Endothelial cell (in vitro differentiated cells): ENCODE results near the gene NIPAL3. TPM values are rescaled to one million over a fixed set of nuclear protein-coding genes. Genes with fewer than 3 reads are reported as not detected.

Source experiments
- DNase-seq: peaks from one replicate; pipeline ENCODE4 v3.0.0; 2021; ENCODE audit warnings: low spot score
- H3K27ac Mint-ChIP-seq: one replicate; pipeline ENCODE4 v1.8.0; 2021; ENCODE audit warnings: mixed read lengths, inconsistent platforms; ENCODE audit not compliant: unreplicated experiment
- H3K27me3 Mint-ChIP-seq: one replicate; pipeline ENCODE4 v1.8.0; 2021; ENCODE audit warnings: mild to moderate bottlenecking, moderate library complexity, mixed read lengths, inconsistent platforms; ENCODE audit not compliant: unreplicated experiment
- H3K36me3 Mint-ChIP-seq: one replicate; pipeline ENCODE4 v1.8.0; 2021; ENCODE audit warnings: mild to moderate bottlenecking, low read depth, mixed read lengths, inconsistent platforms; ENCODE audit not compliant: unreplicated experiment
- H3K4me1 Mint-ChIP-seq: one replicate; pipeline ENCODE4 v1.8.0; 2021; ENCODE audit warnings: mild to moderate bottlenecking, mixed read lengths, inconsistent platforms; ENCODE audit not compliant: unreplicated experiment
- H3K4me3 Mint-ChIP-seq: one replicate; pipeline ENCODE4 v1.8.0; 2021; ENCODE audit warnings: mild to moderate bottlenecking, mixed read lengths, inconsistent platforms; ENCODE audit not compliant: unreplicated experiment
- H3K9me3 Mint-ChIP-seq: one replicate; pipeline ENCODE4 v1.8.0; 2021; ENCODE audit warnings: mixed read lengths, inconsistent platforms; ENCODE audit not compliant: unreplicated experiment
- CTCF ChIP-seq: fragments of 200-600 bp; sonication (generic); IDR thresholded peaks from one replicate; pipeline ENCODE4 v1.5.0; 2021; ENCODE audit warnings: antibody characterized with exemption; ENCODE audit not compliant: unreplicated experiment
- total RNA-seq: library from RNA; stranded (reverse); fragmentation: NEBNext Ultra II Directional; extraction: Animal tissue kit (Norgen Biotek cat#: 25700); gene quantifications from one replicate; pipeline ENCODE4 v1.2.1, GENCODE V29; 2021; ENCODE audit not compliant: unreplicated experiment

The NIPAL3 gene
- total RNA-seq, 1 donor from 2014 or later = 9.4 TPM

GRCh38 chr1:24393892-24394291 is 21.7 kb upstream of the NIPAL3 start:
- no peak for TF ChIP-seq CTCF
- Mint-ChIP-seq H3K27ac (peak overlapping the region; percentile 68), H3K9me3 (no peaks in the 10 kb centered on the region), H3K27me3 (peaks cover 4% of the 10 kb centered on the region), H3K4me1 (peaks cover 36% of the 10 kb centered on the region), H3K36me3 (no peaks in the 10 kb centered on the region), H3K4me3 (no peak overlapping the region)
- no peak for DNase-seq

GRCh38 chr1:24400065-24400464 is 15.5 kb upstream of the NIPAL3 start:
- Mint-ChIP-seq H3K9me3 (no peaks in the 10 kb centered on the region), H3K4me1 (no peaks in the 10 kb centered on the region), H3K4me3 (no peak overlapping the region), H3K36me3 (no peaks in the 10 kb centered on the region), H3K27me3 (peaks cover 1% of the 10 kb centered on the region), H3K27ac (no peak overlapping the region)
- no peak for DNase-seq
- no peak for TF ChIP-seq CTCF

- no peak overlapping the region for H3K4me3 Mint-ChIP-seq
- no peak overlapping the region for H3K27ac Mint-ChIP-seq
- no peak for DNase-seq
- H3K4me1 Mint-ChIP-seq = no peaks in the 10 kb centered on the region
- H3K36me3 Mint-ChIP-seq = no peaks in the 10 kb centered on the region
- peaks cover 1% of the 10 kb centered on the region for H3K27me3 Mint-ChIP-seq
- H3K9me3 Mint-ChIP-seq = no peaks in the 10 kb centered on the region
- TF ChIP-seq CTCF = no peak
These were observed 11.8 kb upstream of the NIPAL3 start for GRCh38 chr1:24403806-24404205.

GRCh38 chr1:24406788-24407187 is 8.8 kb upstream of the NIPAL3 start:
- Mint-ChIP-seq H3K27me3 (peaks cover 1% of the 10 kb centered on the region), H3K4me3 (no peak overlapping the region), H3K9me3 (no peaks in the 10 kb centered on the region), H3K27ac (no peak overlapping the region), H3K36me3 (no peaks in the 10 kb centered on the region), H3K4me1 (no peaks in the 10 kb centered on the region)
- no peak for DNase-seq
- TF ChIP-seq CTCF = no peak

- Mint-ChIP-seq H3K4me1 (no peaks in the 10 kb centered on the region), H3K4me3 (no peak overlapping the region), H3K36me3 (no peaks in the 10 kb centered on the region), H3K27ac (no peak overlapping the region), H3K27me3 (peaks cover 4% of the 10 kb centered on the region), H3K9me3 (no peaks in the 10 kb centered on the region)
- no peak for DNase-seq
- no peak for TF ChIP-seq CTCF
These were observed 6.1 kb upstream of the NIPAL3 start for GRCh38 chr1:24409535-24409934.
